Retinal pigment epithelial cell (primary cell): ENCODE measurements around the gene STUB1.

ENCODE experiments used
- DNase-seq: peaks from one replicate; pipeline ENCODE4 v3.0.0-alpha.2; 2010; ENCODE audit warnings: low read depth
- H3K4me3 ChIP-seq: 2 replicates; pipeline ENCODE4 v1.5.1; 2011; ENCODE audit warnings: mild to moderate bottlenecking, low read length, control low read depth, moderate library complexity
- TF ChIP-seq, protein P1 (sequence below): conservative IDR thresholded peaks from 2 replicates; pipeline ENCODE4 v1.5.1; 2011; ENCODE audit warnings: low read depth, low read length, control low read depth, inconsistent platforms

STUB1 gene

DNA sequence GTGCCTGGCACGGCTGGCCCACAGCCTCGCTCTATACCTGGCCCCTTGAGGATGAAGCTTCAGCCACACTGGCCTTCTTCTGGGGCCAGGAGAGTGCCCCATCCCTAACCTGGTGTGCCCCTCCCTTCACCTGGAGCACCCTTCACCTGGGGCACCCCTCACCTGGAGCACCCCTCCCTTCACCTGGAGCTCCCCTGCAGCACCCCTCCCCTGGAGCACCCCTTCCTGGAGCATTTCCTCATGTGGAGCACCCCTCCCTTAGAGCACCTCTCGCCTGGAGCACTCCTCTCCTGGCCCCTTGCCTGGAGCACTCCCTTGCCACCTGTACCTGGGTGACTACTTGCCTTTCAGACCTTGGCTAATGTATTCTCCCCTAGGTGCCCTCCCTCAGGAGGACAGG lies 27.8 kb downstream of the STUB1 start:
- TF ChIP-seq, protein P1, sequence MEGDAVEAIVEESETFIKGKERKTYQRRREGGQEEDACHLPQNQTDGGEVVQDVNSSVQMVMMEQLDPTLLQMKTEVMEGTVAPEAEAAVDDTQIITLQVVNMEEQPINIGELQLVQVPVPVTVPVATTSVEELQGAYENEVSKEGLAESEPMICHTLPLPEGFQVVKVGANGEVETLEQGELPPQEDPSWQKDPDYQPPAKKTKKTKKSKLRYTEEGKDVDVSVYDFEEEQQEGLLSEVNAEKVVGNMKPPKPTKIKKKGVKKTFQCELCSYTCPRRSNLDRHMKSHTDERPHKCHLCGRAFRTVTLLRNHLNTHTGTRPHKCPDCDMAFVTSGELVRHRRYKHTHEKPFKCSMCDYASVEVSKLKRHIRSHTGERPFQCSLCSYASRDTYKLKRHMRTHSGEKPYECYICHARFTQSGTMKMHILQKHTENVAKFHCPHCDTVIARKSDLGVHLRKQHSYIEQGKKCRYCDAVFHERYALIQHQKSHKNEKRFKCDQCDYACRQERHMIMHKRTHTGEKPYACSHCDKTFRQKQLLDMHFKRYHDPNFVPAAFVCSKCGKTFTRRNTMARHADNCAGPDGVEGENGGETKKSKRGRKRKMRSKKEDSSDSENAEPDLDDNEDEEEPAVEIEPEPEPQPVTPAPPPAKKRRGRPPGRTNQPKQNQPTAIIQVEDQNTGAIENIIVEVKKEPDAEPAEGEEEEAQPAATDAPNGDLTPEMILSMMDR, result no peak
- H3K4me3 ChIP-seq, result no peak overlapping the region
- no peak for DNase-seq

DNA sequence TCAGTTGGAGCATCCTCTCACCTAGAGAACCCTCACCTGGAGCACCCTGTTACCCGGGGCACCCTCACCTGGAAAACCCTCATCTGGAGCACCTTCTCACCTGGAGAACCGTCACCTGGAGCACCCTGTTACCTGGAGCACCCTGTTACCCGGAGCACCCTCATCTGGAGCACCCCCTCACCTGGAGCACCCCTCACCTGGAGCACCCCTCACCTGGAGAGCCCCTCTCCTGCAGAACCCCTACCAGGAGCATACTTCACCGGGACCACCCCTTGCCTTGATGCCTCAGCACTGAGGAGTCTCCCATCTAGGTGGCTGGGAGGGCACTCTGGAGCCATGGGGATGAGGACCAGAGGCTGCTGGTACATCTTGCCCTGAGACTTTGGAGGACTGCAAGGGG lies 28.7 kb downstream of the STUB1 start:
- TF ChIP-seq, protein P1, result no peak
- H3K4me3 ChIP-seq, result no peak overlapping the region
- DNase-seq, result no peak

DNA sequence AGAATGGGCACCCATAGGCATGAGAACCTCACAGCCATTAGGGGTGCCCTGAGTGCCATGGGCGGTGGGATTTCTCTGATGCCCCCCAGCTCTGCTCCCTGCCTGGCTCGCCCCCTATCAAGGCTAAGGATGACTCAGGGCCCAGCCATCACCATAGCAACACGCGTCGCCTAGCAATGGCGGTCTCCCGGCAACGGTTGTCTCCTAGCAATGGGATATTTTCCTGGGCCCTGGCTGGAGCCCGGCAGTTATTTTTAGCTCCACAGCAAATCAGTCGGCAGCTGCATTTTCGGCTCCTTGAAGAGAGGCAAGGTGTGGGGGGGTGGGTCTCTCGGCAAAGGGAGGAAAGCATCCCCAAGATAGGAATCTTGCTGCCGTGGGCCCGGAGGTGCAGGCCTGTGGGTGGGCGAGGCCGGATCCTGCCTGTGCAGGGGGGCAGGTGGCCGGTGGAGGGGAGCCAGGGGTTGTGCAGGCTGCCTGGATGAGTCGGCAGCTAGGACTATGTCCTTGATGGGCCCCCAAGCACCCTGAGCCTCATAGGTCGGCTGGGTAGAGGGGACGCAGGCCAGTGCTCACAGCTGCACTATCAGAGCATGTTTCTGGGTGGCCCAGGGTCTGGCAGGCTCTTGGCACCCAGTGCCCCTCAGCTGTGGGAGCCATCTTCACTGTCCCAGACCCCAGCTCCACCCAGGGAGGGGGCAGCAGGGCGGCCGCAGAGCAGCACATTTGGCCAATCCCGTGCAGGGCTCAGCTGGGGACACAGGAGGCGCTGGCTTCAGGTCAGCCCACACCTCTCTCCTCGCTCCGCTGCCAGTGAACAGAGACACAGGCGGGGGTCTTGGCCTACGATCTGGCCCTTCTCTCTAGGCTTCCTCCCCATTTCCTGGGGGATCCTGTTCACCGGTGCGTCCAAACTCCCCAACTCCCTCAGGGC lies 29.6 kb downstream of the STUB1 start:
- H3K4me3 ChIP-seq, result no peak overlapping the region
- DNase-seq, result no peak
- TF ChIP-seq, protein P1, result no peak

DNA sequence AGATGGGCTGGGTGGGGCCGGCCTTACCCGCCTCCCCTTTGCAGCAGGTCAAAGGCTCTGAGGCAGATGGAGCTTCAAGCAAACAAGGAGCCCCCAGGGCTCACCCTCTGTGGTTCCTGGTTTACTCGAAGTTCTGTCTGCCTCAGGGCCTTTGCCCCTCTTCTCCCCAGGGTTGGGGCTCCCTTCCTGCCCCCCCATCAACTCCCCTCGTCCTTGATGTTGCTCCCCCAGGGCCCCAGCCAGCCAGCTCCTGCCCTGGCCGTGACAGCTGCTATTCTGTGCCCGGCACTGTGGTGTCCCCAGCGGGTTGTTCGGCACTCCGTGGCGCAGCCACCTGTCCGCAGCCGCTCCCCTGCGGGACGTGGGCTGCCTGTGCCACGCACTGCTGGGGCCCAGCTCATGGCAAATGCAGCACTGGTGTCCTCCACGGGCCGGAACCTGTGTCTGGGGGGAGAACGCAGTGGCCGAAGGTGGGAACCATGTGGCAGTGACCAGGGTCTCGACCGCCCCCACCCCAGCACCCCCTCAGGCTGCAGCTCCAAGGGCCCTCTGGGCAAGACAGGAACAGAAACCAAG lies 30.4 kb downstream of the STUB1 start:
- TF ChIP-seq, protein P1, result no peak
- H3K4me3 ChIP-seq, result no peak overlapping the region
- DNase-seq, result no peak

DNA sequence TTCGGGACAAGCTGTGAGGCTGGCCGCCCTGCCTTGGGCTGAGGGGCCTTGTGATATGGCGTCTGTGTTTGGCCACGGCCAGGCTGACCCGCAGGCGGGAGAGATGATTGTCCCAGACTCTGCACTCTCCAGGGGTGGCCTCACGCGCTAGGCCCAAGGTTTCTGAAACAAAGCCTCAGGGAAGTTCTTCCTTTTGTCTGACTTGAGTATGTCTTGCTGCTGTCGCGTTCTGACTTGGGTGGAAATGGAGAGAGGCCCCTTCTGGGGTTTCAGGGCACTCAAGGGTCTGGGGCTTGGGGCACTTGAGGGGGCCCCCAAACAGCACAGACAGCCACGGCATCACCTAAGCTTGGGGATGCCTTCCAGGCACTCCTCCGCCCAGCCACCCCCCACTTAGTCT lies 30.9 kb downstream of the STUB1 start:
- TF ChIP-seq, protein P1, result no peak
- DNase-seq, result no peak
- no peak overlapping the region for H3K4me3 ChIP-seq

DNA sequence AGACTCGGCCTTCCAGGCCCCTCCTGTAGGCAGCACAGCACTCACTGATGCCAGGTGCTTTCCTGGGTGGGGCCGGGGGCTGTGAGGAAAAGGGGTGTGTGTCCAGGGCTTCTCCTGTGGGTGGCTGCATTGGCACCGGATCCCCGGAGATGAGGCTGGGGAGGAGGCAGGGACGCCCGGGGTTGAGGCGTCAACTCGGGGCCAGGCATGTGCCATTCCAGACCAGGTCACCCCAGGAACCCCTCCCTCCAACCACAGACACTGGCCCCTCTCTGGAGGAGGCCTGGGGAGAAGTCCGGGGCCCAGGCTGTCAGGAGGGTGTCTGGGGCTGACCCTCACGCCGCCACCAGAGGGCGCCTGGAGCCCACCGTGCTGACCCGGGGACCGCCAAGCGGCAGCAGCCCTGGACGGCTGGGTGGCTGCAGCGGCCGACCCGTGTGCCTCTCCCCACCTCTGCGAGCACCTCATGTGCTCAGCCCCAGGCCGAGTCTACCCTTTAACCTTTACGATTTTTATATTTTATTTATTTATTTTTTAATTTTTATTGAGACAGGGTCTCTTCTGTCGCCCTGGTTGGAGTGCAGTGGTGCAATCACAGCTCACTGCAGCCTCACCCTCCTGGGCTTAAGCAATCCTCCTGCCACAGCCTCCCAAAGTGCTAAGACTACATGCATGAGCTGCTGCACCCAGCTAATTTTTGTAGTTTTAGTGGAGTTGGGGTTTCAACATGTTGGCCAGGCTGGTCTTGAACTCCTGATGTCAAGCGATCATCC lies 31.5 kb downstream of the STUB1 start:
- TF ChIP-seq, protein P1, result peak; percentile 89
- DNase-seq, result no peak
- H3K4me3 ChIP-seq, result no peak overlapping the region
